Hematopoietic multipotent progenitor cell treated with erythropoietin and hydrocortisone succinate and interleukin-3 and kit ligand, for 17 days (in vitro differentiated cells): ENCODE data around the gene RAD51B.

Source experiments
- DNase-seq: peaks from one replicate; pipeline ENCODE4 v3.0.0-alpha.2; 2015; ENCODE audit warnings: low spot score

RAD51B gene

DNA sequence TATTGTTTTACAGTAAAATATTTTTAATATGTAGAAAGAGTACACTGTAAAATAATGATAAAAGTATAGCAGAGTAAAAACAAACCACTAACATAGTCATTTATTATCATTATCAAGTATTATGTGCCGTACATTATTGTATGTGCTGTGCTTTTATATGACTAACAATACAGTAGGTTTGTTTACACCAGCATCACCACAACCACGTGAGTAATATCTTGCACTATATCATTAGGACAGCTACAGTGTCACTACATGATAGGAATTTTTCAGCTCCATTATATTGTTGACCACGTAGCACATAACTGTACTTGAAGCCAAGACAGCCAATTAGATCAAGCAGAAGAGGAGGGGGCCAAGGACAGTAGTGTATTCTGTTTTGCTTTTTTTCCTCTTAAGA is 415.4 kb downstream of the RAD51B start:
- no peak for DNase-seq

DNA sequence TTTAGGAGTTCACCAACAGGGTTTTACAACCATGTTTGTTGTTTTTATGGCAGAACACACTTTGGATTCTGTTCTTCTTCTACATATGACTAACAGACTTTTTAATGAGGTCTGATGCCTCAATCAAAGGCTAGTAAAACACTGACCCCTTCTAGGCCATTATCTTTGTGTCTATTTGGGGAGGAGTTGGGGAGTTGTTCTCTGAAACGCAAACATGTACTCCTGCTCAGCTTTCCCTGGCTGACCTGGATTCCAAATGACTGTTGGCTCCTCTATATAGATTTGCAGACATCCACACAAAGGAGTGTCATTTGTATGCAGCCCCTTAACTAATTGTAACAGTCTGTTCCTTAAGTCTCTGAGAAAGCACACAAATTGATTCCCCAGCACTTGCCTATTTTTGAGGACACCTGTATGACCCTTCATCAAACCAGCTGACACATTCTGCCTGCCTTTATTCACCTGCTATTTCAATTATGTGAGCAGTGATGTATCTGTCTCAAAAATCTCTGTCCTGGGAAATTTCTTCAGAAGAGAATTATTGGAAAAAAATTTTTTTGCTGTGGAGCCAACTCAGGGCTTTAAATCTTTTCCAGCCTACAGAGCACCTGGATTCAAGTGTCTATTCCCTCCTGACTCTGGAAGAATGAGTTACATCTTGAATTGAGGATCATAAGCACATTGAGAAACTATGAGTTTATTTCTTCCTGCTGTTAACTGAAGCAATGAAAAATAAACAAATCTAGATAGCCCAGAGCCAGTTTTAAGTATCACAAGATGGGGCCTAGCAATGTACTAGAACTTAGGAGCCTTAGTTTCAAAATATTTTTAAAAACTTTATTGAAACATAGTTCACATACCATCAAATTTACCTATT is 417.2 kb downstream of the RAD51B start:
- DNase-seq: no peak

DNA sequence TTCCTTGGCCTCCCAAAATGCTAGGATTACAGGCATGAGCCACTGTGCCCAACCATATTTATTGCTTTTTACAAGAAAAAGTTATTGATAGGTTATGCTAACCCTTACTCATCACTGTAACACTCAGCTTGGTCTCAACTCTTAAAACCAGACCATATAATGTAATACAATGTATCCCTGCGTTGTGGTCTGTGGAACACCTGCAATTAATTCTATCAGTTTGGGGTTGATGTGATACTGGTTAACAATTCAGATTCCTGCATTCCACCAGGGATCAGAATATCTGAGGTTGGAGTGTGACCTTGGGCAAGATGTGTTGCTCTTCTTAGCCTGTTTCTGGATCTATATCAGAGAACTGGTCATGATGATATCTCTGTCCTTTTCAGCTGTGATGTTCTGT is 419.0 kb downstream of the RAD51B start:
- no peak for DNase-seq

DNA sequence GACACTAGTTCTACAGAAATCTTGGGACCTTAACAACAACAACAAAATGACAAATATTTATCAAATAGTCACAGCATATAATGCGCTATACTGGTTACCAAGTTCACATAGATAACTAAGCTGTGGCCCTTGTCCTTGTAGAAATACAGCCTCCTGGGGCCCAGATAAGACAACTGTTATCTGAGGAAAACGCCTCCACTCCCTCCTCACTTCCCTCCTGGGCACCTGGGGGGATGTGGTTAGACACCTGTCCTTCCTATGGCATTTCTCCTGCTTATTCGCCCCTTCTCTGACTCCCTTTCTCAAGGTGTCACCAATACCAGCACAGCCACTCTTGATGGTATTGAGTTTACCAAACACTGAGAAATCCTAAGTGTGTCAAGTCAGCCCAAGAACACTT is 419.4 kb downstream of the RAD51B start:
- DNase-seq: no peak

DNA sequence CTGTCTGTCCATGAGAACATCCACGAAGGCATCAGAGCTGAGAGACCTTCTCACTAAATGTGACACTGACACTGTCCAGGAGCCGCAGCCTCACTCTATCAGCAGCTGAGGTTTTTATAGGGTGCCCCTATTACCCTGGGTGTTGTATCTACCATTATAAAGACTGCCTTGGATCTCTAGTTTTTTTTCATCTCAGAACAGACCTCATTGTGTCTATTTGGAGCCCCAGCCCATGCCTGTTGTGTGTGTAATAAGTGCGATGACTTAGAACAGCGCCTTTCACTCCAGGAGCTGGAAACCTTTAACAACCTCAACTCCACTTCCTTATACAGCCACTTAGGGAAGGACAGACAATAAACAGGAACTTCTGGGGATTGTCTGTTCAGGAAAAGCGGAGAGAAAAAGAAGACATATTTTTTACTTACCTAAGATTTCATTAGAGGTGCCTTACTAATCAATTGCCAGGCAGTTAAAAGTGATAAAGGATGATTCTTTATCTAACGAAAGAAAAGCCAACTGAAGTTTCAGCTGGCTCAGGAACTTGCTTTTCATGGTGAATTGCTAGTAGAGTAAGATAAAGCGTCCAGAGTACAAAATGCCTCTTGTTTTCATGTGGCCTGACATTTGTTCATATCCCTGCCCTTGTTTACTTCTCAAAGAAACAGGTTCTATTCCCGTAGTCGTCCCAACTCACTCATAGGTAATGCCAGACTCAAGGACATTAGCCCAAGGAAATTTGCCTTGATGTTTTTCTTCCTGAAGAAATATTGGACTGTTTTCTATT is 420.6 kb downstream of the RAD51B start:
- no peak for DNase-seq

DNA sequence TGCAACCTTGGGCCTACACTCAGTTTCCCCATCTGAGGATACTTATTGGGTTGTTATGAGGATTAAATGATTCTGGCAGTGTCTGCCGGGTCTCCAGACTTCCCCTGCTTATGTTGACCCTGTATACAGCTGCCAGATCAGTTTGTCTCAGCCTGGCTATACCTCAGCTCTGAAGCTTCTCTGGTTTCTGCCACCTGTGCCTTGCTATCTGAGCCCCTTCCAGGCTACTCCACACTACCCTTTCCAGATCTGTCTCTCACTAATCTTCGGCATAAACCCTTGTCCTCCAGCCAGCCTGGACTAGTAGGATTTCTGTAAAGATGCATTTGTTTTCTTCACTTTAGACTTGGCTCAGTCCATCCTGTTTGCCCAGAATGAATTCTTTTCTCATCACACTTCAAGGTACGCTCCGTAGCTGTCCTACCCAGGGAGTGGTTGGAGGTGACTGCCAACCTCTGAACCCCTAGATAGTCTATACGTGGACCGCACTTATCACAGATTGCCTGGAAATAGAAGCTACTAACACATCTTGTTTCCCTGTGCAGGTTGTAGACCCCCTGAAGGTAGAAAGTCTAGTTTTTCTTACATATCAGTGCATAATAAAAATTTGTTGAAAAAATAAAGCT is 422.4 kb downstream of the RAD51B start:
- DNase-seq: no peak

DNA sequence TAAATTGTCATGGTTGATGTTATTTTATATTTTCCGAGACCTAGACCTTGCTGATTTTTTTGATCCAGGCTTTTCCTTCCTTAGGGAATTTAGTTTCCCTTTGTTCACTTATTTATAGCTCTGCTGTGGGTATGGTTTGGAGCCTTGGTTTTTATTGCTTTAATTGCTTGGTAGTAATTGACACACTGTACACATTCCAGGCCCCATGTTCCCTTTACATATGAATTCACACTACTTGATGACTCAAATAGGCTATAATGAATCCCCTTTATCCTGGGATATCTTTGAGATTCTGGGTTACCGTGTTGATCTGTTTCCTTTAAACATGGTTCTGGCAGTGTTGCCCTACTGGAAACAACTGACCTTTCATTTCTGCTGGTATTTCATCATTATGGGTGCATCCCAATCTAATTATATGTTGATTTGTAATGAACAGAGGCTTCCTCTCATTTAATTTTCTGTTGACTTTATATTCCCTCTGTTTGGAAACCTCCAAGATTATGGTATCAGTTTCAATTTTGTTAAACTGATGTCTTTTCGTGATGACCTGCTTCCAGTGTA is 424.0 kb downstream of the RAD51B start:
- no peak for DNase-seq

DNA sequence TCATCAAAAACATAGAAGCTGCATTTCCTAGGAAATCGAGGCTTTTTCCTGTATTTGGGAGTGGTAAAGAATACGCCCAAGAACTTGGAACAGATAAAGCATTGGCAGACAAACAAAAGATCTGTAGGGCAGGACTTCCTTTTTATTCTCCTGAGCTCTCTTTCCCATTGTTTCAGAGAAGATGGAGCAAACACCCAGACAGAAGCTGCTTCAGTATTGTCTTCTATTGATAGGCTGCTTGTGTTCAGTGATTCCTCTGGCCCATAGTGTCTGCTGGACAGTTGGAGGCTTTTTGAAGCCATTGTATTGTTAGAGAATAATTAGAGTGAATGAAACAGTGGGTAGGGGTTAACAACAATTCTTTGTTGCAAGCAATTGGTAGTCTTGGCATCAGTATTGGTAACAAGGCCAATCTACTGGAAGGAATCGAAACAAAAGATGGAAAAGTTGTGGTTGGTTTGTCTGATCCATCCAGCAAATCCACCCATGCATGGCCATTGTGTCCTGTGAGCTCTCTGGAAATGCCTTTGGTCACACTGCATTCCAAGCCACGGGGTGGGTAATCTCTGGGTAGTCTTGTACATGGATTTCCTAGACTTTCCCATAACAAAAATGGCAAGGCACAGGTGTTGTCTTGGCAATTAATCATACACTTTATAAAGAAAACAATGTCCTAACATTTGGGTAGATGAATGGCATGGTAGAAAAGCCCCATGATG is 424.8 kb downstream of the RAD51B start:
- no peak for DNase-seq

DNA sequence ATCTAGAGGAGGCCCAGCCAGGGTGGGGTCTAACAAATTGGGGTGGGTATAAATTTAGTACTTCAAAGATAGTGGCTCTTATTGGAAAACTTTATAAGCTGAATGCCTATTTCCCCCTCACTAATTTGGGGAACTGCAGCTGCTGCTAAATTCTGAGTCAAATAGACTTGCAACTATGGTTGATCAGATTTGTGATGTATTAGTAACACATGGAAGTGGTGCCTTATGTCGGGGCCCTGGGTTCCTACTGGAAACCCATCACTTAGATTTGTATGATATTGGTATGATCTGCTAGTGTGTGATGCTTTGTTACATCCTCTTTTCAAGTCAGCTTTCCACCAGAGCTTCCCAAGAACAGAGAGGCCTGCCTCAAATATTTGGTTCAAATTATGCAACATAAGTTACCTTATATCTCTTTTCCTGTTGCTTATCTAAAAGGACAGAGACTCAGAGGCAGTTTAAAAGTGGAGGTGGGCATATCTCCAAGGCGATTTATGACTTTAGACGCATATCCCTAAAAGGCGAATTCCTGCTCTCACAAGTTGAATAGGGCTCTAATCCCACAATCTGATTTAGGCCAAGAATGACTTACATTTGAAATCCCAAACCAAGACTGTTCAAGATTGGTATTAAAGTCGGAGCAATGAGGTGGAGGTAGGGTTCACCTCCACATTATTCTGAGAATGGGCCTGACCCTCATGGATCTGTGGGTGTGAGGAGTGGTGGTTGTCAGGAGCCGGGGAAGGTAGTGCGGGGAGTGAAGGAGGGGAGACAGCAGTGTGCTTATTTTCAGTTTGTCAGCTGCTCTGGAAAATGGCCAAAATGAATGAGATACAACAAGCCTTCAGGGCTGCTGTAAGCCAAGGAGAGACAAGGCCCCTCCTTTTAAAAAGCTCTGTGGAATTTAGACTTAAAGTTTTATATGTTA is 425.8 kb downstream of the RAD51B start:
- DNase-seq: peak; percentile 75

DNA sequence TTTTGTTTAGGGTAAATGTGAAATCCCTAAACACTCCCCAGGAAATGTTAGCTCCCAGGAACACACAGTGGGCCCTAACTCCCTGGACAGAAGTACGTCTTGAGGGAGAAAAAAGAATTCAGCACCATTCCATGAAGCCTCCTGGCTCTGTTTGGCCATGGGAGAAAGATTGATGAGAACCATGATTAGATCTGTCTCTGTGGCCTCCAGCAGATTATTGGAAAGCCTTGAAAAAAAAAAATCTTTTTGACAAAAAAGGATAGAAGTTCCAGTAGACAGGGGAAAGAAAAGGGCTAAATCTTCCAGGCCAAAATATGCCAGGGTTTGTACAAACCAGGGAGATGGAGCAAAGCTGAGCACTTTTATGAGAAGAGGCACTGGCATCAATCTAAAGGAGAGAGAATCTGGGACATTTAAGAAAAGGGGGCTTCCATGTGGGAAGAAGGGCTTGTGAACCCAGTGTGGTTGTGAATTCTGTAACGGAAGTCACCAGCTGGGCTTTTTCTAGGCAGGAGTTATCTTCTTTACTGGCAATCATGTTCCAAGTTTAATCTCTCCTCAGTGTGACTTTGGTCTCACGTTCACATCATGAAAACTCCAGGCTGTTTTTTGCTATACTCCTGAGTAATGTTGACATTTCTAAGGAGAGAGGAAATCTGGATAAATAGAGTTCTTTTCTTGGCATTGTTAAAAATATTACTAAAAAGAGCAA is 426.7 kb downstream of the RAD51B start:
- peak; percentile 30 for DNase-seq

DNA sequence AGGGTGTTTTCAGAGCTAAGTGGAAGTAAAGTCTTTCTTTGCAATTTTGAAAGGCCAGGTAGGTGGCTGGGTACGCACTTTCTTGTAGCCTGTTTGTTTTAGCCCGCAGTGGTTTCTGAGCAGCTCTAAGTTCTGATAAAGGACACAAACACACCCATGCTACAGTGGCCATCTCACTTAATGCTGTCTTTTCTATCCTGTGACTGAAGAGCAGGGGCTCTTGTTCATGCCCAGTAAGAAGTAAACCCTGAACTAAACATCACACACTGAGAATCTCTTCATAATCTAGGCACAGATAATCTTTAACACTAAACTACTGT is 427.2 kb downstream of the RAD51B start:
- DNase-seq: peak; percentile 34

DNA sequence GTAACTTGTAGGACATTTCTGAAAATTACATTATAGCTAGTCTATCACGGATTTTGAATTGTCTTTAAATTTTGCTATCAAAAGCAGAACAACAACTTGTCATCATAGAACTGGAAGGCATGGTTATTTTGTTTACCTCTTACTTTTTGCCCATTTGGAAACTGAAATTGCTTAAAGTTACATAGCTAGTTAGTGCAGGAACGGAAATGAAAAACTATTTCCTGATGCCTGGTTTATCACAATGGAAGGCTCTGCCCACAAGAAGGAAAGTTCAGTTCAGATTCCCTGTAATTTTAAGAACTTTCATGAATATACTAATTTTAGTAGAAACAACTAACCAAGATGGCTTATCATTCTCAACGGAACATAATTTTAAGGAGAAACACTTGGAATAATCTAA is 427.7 kb downstream of the RAD51B start:
- no peak for DNase-seq

DNA sequence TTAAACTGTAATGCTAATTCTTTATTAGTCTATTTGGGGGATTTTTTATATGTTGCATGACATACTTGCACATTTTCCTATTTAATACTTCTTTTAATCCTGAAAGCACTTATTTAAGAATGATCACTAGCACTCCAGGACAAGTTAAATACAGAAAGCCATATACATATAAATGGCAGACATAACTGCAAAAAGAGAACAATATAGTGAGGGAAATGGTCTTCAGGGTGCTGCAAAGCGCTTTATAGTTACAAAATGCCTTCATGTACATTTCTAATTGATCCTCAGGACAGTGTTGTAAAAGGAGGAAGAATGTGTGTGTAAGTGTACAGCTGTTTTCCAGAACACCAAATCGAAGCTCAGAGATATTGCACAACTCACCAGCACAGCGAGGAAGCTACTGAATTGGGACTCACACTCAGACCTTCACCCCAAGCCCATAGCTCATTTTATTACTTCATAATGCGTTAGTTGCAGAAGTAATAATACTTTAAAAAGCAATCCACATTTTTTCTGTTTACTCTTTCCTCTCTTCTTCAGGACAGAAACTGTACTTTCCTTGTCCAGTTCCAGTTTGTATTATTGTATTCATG is 428.2 kb downstream of the RAD51B start:
- DNase-seq: no peak

DNA sequence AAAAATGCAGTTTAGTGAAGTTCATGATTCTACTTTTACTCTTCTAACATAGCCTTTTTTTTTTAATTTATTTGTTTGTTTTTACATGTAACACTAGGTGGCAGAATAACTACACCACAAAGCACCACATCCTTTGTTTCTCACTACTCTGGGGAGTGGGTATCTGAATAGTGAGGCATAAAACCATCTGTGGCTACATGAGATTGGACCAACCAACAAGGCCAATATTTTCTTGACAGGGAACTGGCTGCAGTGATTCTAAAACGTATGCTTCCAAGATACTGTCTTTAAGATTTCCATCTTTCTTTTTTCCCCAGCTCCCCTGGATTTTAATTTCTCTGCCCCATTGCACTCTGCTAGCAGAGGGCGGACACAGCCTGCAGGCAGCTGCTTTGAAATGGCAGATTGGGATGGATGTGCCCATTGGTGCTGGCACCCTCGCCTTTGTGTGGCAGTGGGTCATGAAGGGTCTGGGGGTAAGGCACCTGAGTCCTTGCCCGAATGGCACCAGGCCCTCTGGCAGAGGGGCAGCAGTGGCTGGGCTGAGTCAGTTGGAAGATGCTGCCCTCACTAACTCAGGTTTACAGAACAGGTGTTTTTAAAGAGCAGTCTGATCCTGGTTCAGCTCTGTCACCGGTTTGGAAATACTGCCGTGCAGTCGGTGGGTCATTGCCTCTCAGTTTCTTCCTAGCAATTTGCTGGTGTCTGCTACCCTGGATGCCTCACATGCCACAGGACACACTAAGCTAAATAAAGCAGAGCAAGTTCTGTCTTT is 429.1 kb downstream of the RAD51B start:
- peak; percentile 53 for DNase-seq

DNA sequence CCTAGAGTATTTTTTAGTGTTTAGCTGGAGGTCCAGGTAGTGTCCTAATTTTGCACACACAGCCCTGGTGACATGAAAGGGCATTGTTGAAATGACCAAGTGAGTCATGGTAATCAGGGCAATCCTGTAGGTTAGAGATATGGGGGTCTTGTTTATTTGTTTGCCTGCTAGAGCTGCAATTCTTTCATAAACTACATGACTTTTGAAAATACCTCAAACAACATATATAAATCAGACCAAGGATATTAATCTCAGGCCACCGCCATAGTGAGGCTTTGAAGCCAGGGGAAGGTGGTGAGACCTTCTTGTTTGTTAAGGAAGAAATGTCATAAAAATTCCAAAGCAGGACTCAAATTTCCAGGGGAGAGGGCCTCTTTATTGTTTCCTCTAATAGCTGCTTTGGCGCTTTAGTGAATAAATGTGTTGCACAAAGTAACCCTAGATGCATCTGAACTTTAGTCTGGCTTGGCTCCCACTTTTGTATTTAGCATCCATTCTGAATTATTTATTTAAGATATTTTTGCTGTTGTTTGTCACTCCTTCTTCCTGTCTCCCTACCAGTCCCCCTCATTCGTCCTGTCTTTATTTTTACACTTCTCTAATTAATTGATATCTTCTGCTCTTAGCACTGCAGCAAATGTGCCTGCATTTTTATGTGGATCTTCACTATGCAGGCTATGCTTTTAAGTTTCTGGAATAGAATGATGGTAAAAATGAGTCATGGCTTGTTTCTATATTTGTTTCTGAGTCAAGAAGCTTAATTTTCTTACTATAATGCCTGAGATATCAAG is 430.3 kb downstream of the RAD51B start:
- no peak for DNase-seq

DNA sequence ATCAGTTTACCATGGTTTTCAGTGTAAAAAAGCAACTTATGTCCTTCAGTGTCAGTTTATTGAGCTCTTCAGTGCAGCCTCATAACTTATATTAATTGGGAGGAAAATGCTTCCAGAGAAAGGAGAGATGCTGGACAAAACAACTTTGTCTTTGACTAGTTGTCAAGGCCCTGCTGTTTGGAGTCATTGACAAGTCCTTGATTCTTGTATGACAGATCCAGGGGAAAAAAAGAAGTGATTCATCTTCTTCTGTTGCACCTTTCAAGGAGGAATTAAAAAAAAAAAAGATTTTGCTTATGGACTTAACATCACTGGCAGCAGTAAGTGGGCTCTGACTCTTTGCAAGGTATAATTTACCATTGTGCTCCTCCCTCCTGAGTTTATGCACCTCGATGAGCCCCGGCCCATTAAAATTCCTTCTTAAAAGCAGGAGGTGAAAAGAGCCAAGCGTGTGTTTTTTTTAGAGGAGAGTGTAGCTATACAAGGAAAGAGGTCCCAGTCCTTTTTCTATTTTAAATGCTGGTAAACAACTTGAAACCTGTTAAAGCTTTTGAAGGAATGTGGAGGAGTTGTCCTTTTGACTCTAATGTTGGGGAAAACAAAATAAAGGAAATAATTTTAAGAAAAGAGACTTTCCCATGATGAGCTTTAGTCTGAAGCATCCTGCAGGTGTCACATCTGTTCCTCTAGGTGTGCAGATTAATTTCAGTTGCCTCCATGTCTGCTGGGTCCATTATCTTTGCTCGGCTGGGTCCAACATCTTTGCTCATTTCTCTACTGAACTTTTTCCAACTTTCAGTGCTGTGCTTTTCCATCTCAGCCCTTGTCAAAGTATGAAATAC is 431.6 kb downstream of the RAD51B start:
- no peak for DNase-seq

DNA sequence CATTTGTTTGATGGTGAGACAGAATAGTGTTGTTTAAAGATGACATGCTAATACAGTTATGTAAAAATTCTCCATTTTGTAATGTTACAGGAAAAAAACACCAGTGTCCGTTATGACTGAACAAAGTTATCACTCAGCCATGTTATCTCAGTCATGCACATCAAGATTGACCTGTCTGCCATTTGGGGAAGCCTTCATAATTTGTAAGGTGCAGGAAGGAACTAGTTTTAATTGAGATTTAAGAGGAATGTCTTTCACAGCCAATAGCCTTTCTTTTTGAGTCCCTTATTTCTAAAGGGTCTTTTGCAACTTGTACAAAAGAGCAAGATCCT is 432.2 kb downstream of the RAD51B start:
- DNase-seq: no peak
